ENCODE results near the gene UGGT2.
"Not testable (repeated sequence)": the region's sequence is repeated elsewhere in the genome, so short reads cannot be mapped to it uniquely, and the experiment has no call there.

UGGT2 gene

GRCh38 chr13:96046449-96047126, 6.6 kb downstream of the UGGT2 start:
- not testable (repeated sequence) for DNase-seq

- no peak for DNase-seq
Observed at GRCh38 chr13:96044238-96044637, 9.0 kb downstream of the UGGT2 start.

- no peak for DNase-seq
Observed at GRCh38 chr13:96041326-96042110, 11.7 kb downstream of the UGGT2 start.

DNA sequence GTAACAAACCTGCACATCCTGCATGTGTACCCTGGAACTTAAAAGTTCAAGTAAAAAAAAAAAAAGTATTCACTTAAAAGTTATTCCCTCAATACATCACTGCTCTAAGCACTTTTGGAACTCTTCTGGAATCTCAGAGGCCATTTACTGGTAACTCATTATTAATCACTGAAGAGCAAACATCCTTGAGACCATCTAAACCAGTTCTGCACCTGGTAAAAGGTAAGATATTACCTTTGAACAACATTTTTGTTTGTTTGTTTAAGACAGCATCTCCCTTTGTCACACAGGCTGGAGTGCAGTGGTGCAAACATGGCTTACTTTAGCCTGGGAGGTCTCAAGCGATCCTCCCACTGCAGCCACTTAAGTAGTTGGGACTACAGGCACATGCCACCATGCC, 16.7 kb downstream of the UGGT2 start:
- no peak for DNase-seq

DNA sequence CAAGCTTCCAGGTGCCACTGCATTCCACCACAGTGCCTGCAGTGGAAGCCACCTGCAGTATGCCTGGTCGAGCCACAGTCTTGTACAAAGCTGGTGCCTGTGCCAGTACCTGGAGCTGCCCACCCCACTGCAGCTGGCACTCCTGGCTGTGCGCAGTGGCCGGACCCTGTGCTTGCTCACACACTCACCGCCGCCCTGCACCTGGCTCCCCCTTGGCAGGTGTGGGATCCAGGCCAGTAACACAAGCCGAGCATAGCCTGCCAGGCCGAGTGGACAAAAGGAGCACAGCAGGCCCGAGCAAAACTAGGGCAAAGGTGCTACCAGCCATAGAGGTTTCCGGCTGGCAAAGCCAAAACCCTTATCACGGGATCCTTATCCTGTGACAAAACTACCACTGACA, 18.5 kb downstream of the UGGT2 start:
- no peak for DNase-seq

DNA sequence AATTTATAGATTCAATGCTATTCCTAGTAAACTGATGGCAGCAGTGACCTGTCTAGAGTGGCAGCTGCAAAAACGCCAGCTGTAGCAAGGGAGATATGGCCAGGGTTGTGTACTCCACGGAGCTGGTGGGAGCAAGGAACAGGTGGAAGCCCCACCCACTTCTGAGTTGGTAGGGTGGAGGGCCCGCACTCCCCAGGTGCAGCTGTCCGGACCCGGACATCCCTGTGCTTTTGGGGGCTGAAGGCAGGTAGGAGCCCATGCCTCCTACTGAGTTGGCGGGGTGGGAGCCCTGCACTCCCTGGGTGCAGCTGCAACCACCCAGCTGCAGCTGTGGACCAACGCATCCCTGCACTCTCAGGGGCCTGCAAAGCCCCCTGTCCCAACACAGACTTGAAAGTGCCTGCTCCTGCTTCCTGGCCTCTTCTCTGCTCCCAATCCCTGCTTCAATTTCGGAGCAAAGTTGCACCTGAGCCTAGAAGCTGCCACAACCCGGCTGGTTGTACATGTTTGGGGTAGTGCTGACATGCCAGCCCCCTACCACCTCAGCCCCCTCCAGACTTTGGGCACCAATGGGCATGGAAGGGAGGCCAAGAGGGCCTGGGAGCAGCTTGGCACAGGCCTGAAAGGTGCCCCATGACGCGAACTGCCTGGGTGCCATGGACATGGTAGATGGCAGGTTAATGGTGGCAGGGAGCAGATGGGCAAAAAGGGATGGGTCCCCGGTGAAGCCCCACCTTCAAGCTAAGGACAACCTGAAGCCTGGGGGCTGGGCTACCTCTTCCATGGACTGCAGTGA, 19.8 kb downstream of the UGGT2 start:
- no peak for DNase-seq

GRCh38 chr13:96032717-96033116, 20.5 kb downstream of the UGGT2 start:
- no peak for DNase-seq

DNA sequence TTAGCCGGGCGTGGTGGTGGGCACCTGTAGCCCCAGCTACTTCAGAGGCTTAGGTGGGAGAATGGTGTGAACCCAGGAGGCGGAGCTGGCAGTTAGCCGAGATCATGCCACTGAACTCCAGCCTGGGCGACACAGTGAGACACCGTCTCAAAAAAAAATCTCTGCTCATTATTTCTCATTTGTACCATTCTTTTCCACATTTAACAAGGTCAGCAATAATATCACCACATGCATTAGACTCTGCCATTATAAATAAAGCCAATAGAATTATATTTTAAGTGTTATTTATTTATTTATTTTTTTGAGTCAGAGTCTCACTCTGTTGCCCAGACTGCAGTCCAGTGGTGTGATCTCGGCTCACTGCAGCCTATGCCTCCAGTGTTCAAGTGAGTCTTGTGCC, 24.2 kb downstream of the UGGT2 start:
- DNase-seq = no peak

- DNase-seq = no peak
Observed at GRCh38 chr13:96027496-96027895, 25.7 kb downstream of the UGGT2 start.

DNA sequence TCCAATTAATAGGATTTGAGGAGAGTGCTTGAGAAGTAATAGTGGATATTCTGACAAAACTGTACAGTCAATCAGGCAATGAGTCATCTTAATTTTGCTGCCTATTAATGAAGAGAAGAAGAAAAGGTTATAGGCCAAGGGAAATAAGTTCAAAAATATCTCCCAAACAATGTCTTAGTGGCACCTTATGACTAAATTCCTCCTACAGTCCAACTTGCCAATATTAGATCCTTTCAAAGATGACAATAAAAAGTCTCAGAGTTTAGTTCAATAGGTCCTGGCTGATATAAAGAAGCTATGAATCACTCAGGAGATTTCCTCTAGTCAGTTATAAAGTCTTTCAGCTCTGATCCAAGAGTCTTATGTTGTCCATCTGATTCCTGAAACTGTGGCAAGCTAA, 27.9 kb downstream of the UGGT2 start:
- no peak for DNase-seq

DNA sequence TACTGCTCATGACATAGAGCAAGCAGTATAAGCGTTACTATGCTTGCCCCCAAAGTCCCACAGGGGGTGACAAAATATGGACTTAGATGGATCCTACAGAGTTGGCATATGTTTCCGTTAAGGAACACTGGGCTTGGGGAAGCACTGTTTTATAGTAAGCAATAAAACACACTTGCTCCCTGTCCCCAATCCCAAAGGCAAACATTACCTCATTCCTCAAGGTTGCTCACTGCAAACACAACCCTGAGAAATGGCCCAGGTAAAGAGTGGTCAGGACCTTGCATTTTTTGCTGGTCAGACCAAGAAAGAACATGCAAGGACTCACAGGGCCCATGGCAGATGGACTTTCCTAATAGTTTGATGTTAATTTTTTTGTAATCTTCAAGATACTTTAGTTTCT, 32.3 kb downstream of the UGGT2 start:
- no peak for DNase-seq

DNA sequence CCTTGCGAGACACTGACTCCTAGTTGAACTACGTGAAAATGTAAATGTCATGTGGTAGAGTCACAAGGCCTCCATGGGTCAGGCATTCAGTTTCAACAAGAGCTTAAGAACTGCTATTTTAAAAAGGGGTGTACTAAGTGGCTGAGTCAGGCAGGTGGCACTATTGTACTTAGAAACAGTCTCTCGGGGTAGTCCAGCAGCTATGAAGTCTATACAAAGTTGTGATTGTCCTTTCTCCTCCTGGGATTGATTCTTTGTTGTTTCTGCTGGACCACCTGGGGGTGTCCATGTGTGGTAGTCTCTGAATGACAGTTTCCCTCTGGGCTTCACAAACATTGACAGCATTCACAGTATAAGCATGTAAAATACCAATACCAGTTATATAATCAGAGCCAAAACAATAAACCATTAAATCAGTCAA, 33.0 kb downstream of the UGGT2 start:
- no peak for DNase-seq

DNA sequence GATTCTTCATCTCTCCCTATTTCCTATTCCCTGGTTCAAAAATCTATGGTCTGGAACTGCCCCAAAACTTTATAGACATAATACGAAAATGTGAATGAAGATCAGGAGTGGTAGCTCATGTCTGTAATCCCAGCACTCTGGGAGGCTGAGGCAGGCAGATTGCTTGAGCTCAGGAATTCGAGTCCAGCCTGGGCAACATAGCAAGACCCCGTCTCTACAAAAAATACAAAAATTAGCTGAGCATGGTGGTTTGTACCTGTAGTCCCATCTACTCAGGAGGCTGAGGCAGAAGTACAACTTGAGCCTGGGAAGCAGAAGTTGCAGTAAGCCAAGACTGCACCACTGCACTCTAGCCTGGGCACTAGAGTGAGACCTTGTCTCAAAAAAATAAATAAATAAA, 35.1 kb downstream of the UGGT2 start:
- no peak for DNase-seq

DNA sequence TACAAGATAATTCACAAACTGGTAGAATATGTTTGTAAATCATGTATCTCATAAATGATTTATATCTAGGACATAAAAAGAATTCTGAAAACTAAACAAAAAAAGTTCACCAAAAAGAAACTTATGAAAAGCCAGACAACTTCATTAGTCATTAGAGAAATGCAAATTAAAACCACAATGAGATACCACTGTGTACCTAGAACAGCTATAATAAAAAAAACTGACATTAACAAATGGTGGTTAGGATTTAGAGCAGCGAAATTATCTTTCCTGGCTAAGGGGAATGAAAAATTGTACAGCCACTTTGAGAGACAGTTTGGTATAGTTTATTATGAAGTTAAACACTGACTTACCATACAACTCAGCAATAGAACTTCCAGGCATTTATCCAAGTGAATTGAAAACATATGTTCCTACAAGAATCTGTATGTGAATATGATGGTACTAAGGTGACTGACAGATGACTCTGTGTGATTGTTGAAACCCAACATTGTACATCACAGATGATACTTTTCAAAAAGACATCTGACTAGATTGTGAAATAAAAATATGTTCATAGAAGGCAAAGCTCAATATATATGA, 41.8 kb downstream of the UGGT2 start:
- DNase-seq = no peak

DNA sequence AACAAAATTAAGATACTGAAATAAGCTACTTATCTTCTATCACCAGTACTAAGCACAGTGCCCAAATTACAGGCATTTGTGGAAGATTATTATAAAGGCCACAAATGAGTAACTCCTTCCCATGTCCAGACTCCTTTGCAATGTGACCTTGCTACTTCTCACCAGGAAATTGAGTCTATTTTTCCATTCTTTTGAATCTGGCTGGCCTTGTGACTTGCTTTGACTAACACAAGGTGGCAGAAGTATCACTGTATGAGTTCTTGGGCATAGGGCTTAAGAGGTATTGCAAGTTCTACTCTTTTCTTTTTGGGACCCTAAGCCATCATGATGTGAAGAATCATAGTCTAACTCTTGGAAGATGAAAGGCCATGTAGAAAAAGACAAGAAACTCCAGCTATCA, 49.9 kb downstream of the UGGT2 start:
- no peak for DNase-seq

- DNase-seq = no peak
Observed at GRCh38 chr13:96002322-96003131, 50.7 kb downstream of the UGGT2 start.

DNA sequence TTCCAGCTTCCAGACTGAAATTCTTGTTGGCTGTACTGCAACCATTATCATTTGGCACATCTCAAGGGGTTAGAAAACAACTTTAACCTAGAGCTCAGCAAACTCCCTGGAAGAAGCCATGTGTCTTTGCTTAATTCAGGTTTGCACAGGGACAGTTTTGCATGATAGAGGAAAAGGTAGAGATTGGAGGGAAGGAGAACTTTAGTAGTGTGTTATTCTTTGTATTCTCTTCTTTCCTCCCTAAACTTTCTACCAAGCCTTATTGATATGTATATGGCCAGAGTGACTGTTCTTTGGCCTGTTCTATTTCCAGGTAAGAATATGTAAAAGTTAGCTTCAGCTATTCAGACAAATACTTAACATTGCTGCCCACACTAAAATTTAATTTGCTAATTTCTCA, 53.1 kb downstream of the UGGT2 start:
- no peak for DNase-seq

DNA sequence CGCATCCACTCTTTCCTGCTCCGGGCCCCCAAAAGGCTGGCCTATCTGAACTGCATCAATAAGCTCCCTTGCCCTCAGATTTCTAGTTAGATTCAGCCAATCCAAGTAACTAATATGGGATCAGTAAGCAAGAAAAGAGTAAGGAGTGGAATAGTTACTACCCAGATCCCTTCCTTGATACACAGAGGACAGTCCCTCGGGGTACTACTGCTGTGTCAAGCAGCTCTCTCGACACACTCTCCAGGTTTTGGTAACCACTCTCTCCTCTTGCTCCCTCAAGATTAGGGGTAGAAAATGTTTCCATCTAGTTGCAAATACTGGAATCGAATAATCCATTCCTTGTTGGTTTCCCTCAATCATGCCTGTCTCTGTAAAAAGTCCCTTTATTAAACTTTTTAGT, 65.4 kb downstream of the UGGT2 start:
- DNase-seq = no peak

DNA sequence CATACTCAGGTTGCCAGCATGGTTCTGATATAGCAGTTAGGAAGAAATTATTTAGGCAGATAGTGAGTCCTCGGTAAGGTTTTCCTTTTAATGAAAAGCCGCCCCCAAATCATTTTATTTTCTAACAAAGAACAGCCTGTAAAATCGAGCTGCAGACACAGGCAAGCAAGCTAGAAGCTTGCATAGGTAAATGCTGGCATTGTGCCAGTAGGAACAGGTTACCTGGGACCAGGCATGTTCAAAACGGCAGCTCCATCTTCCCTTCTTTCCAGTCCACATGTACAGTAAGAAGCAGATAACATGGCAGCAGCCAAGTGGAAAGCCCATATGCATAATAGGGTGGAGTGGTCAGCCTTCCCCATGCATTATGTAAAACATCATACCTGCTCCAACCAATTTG, 71.1 kb downstream of the UGGT2 start:
- DNase-seq = no peak

DNA sequence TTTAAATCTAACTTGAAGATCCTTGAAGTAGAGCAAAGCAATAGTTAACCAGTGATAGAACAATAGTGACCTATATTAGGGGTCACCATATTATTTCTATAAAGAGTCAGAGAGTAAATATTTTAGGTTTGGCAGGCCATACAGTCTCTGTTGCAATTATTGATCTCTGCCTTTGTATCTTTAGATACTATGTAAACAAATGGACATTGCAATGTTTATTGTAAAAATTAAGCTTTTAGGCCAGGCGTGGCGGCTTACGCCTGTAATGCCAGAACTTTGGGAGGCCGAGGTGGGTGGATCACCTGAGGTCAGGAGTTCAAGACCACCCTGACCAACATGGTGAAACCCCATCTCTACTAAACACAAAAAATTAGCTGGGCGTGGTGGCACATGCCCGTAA, 80.5 kb downstream of the UGGT2 start:
- DNase-seq = not testable (repeated sequence)

DNA sequence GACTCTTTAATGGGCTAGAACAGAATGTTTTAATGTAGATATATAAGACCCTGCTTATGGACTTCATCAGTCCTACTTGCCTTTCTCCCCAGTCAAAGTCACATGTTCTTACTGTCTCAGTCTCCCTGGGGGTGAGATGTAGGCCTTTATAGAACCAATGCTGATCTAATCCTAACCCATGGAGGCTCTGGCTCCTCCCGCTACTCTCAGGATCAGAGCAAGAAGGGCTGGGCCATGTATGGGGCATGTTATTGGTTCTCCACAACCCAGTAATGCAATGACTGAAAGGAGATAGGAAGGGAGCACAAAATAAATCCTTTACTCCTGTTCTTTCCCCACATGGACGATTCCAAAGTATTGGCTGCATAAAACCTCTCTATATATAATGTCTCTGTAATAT, 82.3 kb downstream of the UGGT2 start:
- DNase-seq = no peak

DNA sequence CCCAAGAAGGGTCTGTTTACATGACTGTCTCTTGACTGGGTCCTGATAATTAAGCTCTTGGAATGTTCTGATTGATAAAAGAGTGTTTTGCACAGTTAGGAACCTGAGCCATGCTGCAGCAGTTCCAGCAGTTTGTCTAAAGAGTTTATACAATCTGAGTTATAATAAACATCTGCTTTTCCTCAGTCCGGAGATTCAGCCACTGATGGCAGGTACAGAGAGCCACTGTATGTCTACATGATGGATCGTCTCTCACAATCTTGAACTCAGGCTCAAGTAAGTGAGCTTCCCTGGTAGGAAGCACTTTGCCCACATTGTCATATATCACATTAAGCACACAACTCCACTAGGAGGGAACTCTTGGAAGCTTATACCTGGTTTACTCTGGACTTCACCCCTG, 84.3 kb downstream of the UGGT2 start:
- DNase-seq = no peak

- DNase-seq = no peak
Observed at GRCh38 chr13:95957331-95957730, 95.9 kb downstream of the UGGT2 start.

All from activated CD4-positive, CD25-positive, alpha-beta regulatory T cell (primary cell).